Transverse colon (tissue), 3 donors: Measurements from ENCODE around the gene TMEM254.

Source experiments
- EP300 ChIP-seq: sonication (generic); formaldehyde crosslinking; IDR thresholded peaks from one replicate; pipeline ENCODE4 v1.6.1; 2017; ENCODE audit warnings: antibody characterized with exemption, low read depth
- POLR2A ChIP-seq: fragments of 450-650 bp; IDR thresholded peaks from one replicate; pipeline ENCODE4 v1.6.1; 2016; ENCODE audit warnings: antibody characterized with exemption, mild to moderate bottlenecking, moderate library complexity
- TF ChIP-seq, protein P1 (sequence below), 5 experiments: fragments of 200-600 bp in 3 of 5; fragments of 450-650 bp in 2 of 5; sonication (generic) in 3 of 5; IDR thresholded peaks; 1 replicate in 2 of 5; 2 replicates in 3 of 5; pipeline ENCODE4 v1.5.1; 2016 to 2017; ENCODE audit warnings: antibody characterized with exemption in 5 of 5, inconsistent platforms in 3 of 5, mild to moderate bottlenecking in 2 of 5, moderate library complexity in 1 of 5

DNA sequence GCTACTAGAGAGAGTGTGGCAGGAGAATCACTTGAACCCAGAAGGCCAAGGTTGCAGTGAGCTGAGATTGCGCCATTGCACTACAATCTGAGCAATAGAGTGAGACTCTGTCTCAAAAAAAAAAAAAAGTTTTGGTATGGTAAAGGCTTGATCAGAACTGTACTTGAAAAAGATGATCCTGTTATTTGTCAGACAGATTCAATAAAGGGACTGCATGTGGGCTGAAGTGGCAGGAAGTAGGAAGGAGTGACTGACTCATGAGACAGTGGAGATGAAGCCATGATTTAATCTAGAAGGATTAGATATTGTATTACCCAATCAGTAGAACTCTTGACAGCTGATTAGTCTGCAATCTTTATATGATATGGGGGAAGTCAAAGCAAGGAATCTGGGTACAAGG lies 2.7 kb upstream of the TMEM254 start:
- TF ChIP-seq POLR2A (no peak), EP300 (no peak)
- TF ChIP-seq, protein P1, sequence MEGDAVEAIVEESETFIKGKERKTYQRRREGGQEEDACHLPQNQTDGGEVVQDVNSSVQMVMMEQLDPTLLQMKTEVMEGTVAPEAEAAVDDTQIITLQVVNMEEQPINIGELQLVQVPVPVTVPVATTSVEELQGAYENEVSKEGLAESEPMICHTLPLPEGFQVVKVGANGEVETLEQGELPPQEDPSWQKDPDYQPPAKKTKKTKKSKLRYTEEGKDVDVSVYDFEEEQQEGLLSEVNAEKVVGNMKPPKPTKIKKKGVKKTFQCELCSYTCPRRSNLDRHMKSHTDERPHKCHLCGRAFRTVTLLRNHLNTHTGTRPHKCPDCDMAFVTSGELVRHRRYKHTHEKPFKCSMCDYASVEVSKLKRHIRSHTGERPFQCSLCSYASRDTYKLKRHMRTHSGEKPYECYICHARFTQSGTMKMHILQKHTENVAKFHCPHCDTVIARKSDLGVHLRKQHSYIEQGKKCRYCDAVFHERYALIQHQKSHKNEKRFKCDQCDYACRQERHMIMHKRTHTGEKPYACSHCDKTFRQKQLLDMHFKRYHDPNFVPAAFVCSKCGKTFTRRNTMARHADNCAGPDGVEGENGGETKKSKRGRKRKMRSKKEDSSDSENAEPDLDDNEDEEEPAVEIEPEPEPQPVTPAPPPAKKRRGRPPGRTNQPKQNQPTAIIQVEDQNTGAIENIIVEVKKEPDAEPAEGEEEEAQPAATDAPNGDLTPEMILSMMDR (IDR thresholded peaks at IDR 0.05): no peak
